MM.1S (cell line): ENCODE measurements around the gene TXNDC8.

Source experiments
- DNase-seq: peaks from one replicate; pipeline ENCODE4 v3.0.0-alpha.2; 2015
- H2AFZ ChIP-seq: fragments of 300-600 bp; sonication (generic); 2 replicates; pipeline ENCODE4 v1.6.0; 2016; ENCODE audit warnings: antibody characterized with exemption, low read length
- H3F3A ChIP-seq: fragments of 300-600 bp; sonication (generic); 2 replicates; pipeline ENCODE4 v1.6.1; 2016; ENCODE audit warnings: mild to moderate bottlenecking, antibody characterized with exemption, low read length, moderate library complexity, mixed read lengths; ENCODE audit not compliant: insufficient read depth
- H3K27ac ChIP-seq: fragments of 300-600 bp; sonication (generic); 2 replicates; pipeline ENCODE4 v1.5.1; 2016; ENCODE audit warnings: mild to moderate bottlenecking, low read length
- H3K27me3 ChIP-seq: fragments of 300-600 bp; sonication (generic); replicated peaks from 2 replicates; pipeline ENCODE4 v1.6.0; 2016; ENCODE audit warnings: low read length; ENCODE audit not compliant: insufficient read depth
- H3K36me3 ChIP-seq: fragments of 300-600 bp; sonication (generic); replicated peaks from 2 replicates; pipeline ENCODE4 v1.6.1; 2016; ENCODE audit warnings: mild to moderate bottlenecking, low read length, mixed read lengths; ENCODE audit not compliant: insufficient read depth
- H3K4me1 ChIP-seq: fragments of 300-600 bp; sonication (generic); 2 replicates; pipeline ENCODE4 v1.6.1; 2016; ENCODE audit warnings: low read length, mixed read lengths
- H3K4me2 ChIP-seq: fragments of 300-600 bp; sonication (generic); 2 replicates; pipeline ENCODE4 v1.6.0; 2016; ENCODE audit warnings: low read depth, low read length
- H3K4me3 ChIP-seq: fragments of 300-600 bp; sonication (generic); 2 replicates; pipeline ENCODE4 v1.5.1; 2016; ENCODE audit warnings: low read length, mixed read lengths
- H3K79me2 ChIP-seq: fragments of 300-600 bp; sonication (generic); 2 replicates; pipeline ENCODE4 v1.6.1; 2016; ENCODE audit warnings: mixed run types, low read length, mixed read lengths
- H3K9ac ChIP-seq: fragments of 300-600 bp; sonication (generic); 2 replicates; pipeline ENCODE4 v1.6.1; 2016; ENCODE audit warnings: low read length, mixed read lengths
- H3K9me2 ChIP-seq: fragments of 300-600 bp; sonication (generic); replicated peaks from 2 replicates; pipeline ENCODE4 v1.6.1; 2016; ENCODE audit warnings: mild to moderate bottlenecking, low read length, mixed read lengths; ENCODE audit not compliant: insufficient read depth
- H3K9me3 ChIP-seq: fragments of 300-600 bp; sonication (generic); replicated peaks from 2 replicates; pipeline ENCODE4 v1.6.1; 2016; ENCODE audit warnings: mild to moderate bottlenecking, low read length, mixed read lengths; ENCODE audit not compliant: insufficient read depth
- H4K20me1 ChIP-seq: fragments of 300-600 bp; sonication (generic); 2 replicates; pipeline ENCODE4 v1.6.1; 2016; ENCODE audit warnings: mild to moderate bottlenecking, low read length, moderate library complexity, mixed read lengths; ENCODE audit not compliant: insufficient read depth
- CTCF ChIP-seq: fragments of 300-600 bp; sonication (generic); IDR thresholded peaks from 2 replicates; pipeline ENCODE4 v1.5.1; 2016; ENCODE audit warnings: antibody characterized with exemption, low read length, mixed read lengths
- EZH2 ChIP-seq: fragments of 300-600 bp; sonication (generic); optimal IDR thresholded peaks from 2 replicates; pipeline ENCODE3; 2017; ENCODE audit warnings: low read depth, mild to moderate bottlenecking, antibody characterized with exemption, low read length, mixed read lengths
- EZH2phosphoT487 ChIP-seq: fragments of 300-600 bp; sonication (generic); IDR thresholded peaks from 2 replicates; pipeline ENCODE4 v1.6.1; 2018; ENCODE audit warnings: antibody characterized with exemption, low read length

Gene TXNDC8

DNA sequence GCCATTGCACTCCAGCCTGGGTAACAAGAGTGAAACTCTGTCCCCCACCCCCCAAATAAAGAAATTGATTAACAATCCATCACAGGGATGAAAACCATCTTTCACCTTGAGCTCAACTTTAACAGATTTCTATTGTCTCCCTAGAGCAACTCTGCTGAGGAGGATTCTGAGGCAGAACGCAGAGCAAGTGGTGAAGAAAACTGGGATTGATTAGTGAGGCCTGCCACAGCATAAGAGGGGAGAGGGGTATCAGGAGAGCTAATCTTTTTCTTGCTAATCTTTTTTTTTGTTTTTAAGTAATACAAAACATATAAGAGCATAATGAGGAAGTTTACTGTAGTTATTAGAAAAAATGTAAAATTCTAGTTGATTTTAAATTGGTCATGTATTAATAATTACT is 8.9 kb downstream of the TXNDC8 start:
- 0 out of 2 replicates have a peak, but pooled peaks cover 1% of the 10 kb centered on the region for H3F3A ChIP-seq
- TF ChIP-seq CTCF = no peak
- H3K9ac ChIP-seq = no peak overlapping the region
- H3K79me2 ChIP-seq = no peaks in the 10 kb centered on the region
- no peaks in the 10 kb centered on the region for H3K36me3 ChIP-seq
- no peaks in the 10 kb centered on the region for H3K27me3 ChIP-seq
- no peak overlapping the region for H3K4me2 ChIP-seq
- no peak overlapping the region for H3K27ac ChIP-seq
- H3K4me1 ChIP-seq = peaks cover 9% of the 10 kb centered on the region; the same call in 1 of the 2 replicates
- H3K4me3 ChIP-seq = no peak overlapping the region
- no peaks in the 10 kb centered on the region for H3K9me3 ChIP-seq
- H3K9me2 ChIP-seq = no peaks in the 10 kb centered on the region
- DNase-seq = no peak
- H2AFZ ChIP-seq = no peak overlapping the region
- no peaks in the 10 kb centered on the region for H4K20me1 ChIP-seq

GRCh38 chr9:110327716-110328115 is 9.9 kb downstream of the TXNDC8 start:
- H3K27ac ChIP-seq = no peak overlapping the region
- H3K9me3 ChIP-seq = no peaks in the 10 kb centered on the region
- no peak for TF ChIP-seq EZH2phosphoT487
- no peak overlapping the region for H2AFZ ChIP-seq
- no peak overlapping the region for H3K4me3 ChIP-seq
- H3K4me1 ChIP-seq = peaks cover 6% of the 10 kb centered on the region; the same call in 1 of the 2 replicates
- no peaks in the 10 kb centered on the region for H3F3A ChIP-seq
- H3K36me3 ChIP-seq = no peaks in the 10 kb centered on the region
- H3K79me2 ChIP-seq = no peaks in the 10 kb centered on the region
- no peaks in the 10 kb centered on the region for H4K20me1 ChIP-seq
- H3K9ac ChIP-seq = no peak overlapping the region
- H3K9me2 ChIP-seq = no peaks in the 10 kb centered on the region
- no peak for DNase-seq
- no peaks in the 10 kb centered on the region for H3K27me3 ChIP-seq
- H3K4me2 ChIP-seq = no peak overlapping the region

- no peak overlapping the region for H3K27ac ChIP-seq
- H3K9me3 ChIP-seq = no peaks in the 10 kb centered on the region
- no peak overlapping the region for H3K9ac ChIP-seq
- H3K9me2 ChIP-seq = no peaks in the 10 kb centered on the region
- no peak overlapping the region for H2AFZ ChIP-seq
- H3K79me2 ChIP-seq = no peaks in the 10 kb centered on the region
- no peaks in the 10 kb centered on the region for H3K36me3 ChIP-seq
- no peaks in the 10 kb centered on the region for H4K20me1 ChIP-seq
- no peaks in the 10 kb centered on the region for H3F3A ChIP-seq
- H3K4me2 ChIP-seq = no peak overlapping the region
- no peak for TF ChIP-seq EZH2
- no peak for TF ChIP-seq EZH2phosphoT487
- TF ChIP-seq CTCF = no peak
- H3K27me3 ChIP-seq = no peaks in the 10 kb centered on the region
- no peak for DNase-seq
- H3K4me1 ChIP-seq = no peaks in the 10 kb centered on the region
- no peak overlapping the region for H3K4me3 ChIP-seq
Measured at GRCh38 chr9:110323818-110324217, 13.8 kb downstream of the TXNDC8 start.

DNA sequence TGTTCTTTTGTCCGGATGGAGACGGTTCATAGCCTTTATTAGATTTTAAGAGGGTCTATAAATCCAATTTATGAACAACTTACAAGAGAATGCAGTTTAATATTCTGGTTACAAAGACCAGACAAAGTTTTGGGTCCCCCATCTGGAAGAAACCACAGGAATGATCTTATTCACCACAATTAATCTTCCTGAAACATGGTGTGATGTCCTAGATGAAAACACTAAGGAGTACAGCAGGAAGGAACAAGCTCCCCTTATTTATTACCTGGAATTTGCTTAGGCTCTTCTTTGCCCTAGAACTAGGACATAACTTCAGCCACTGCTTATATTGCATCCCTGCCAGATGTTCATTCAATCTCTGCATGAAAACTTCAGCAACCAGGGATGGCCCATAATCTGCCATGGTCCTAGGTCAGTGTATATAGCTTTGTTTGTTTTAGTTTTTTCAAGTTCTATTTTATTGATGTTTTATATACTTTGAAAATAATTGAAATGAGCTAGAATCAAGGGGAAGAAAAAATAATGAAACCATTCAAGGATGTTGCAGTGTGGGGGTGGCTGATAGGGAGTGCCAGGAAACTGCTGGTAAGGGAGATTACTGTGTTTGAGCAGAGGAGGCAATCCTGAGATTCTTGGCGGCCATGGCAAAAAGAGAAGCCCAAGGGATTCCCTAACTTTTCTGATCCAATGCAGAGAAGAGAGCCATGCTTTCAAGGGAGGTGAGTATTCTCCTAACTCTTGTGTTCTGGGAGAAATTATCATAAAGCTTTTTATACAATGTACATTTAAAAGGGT is 16.8 kb downstream of the TXNDC8 start:
- H3K4me2 ChIP-seq = no peak overlapping the region

More for the DNA sequence above, 16.8 kb downstream of the TXNDC8 start:
- H3K4me1 ChIP-seq = peaks cover 9% of the 10 kb centered on the region
- H2AFZ ChIP-seq = no peak overlapping the region
- no peak for DNase-seq
- no peak overlapping the region for H3K4me3 ChIP-seq
- H4K20me1 ChIP-seq = no peaks in the 10 kb centered on the region
- no peak overlapping the region for H3K27ac ChIP-seq
- no peaks in the 10 kb centered on the region for H3K27me3 ChIP-seq
- TF ChIP-seq EZH2phosphoT487 = no peak
- no peak for TF ChIP-seq EZH2
- TF ChIP-seq CTCF = no peak
- H3K79me2 ChIP-seq = no peaks in the 10 kb centered on the region
- no peaks in the 10 kb centered on the region for H3K9me2 ChIP-seq
- peaks cover 12% of the 10 kb centered on the region for H3F3A ChIP-seq
- no peaks in the 10 kb centered on the region for H3K9me3 ChIP-seq
- no peak overlapping the region for H3K9ac ChIP-seq
- H3K36me3 ChIP-seq = no peaks in the 10 kb centered on the region
